NCI-H2081 (cell line): ENCODE results near the gene MESD.

ENCODE experiments used
- DNase-seq, 2 experiments: peaks; one replicate each; lab custom pipeline; 2025; lab: John Stamatoyannopoulos, UW

MESD gene

GRCh38 chr15:80991421-80991820, 1.8 kb upstream of the MESD start:
- DNase-seq = no peak

DNA sequence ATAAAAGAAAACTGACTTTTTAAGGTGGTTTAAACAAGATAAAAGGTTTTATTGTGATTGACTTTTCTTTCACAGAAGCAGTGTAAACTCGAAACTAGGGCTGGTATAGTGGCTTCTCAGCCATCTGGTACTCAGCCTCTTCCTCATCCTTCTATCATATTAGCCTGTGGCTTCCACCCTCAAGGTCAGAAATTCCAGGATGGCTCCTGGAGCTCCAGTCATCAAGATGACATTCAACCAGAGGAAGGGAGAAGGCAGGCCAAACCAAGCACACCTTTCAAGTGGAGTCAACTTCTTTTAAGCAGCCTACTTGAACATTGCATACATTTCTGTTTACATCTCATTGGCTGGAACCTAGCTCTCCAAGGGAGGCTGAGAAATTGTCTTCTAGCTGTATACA, 1.3 kb upstream of the MESD start:
- no peak for DNase-seq

GRCh38 chr15:80989081-80989517, 520 bp downstream of the MESD start:
- no peak for DNase-seq

DNA sequence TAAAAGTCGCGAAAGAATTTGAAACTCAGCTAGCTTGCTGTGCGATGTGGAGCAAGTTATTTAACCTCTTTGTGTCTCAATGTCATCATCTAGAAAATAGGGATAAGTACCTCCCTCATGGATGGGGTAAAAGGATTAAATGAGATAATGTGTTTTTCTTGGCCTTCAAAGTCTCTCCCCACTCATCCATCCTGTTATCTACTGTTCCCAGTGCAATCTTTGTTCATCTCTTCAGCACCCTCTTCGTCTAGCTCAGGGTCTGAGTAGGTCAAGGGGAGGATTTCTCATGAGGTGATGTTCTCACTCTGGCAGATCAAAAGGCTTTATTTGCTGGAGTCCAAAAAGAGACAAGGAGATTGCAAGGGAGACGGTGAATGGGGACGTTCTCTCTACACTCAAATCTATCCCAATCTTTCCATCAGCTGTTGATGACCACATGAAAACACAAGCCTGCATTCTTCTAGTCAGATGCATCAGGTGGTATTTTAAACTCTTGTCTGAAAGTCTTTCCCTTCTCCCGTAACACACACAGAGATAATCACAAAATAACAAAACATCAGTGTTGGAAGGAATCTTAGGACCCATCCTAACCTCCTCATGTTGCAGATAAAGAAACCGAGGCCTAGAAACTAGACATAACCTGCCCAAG, 1.3 kb downstream of the MESD start:
- DNase-seq = no peak

- DNase-seq = no peak
Observed at GRCh38 chr15:80986487-80986886, 3.1 kb downstream of the MESD start.

DNA sequence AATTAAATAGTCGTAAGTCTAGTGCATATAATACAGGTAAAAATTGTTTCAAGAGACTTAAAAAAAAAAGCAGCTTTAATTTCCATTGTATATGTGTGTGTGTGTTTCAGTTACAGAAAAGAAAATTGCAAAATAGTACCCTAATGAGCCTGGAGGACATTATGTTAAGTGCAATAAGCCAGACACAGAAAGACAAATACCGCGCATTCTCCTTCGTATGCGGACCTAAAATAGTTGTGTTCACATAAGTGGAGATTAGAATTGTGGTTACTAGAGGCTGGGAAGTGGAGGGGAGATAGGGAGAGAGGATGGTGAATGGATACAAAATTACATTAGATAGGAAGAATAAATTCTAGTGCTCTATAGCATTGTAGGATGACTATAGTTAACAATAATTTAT, 3.6 kb downstream of the MESD start:
- no peak for DNase-seq

DNA sequence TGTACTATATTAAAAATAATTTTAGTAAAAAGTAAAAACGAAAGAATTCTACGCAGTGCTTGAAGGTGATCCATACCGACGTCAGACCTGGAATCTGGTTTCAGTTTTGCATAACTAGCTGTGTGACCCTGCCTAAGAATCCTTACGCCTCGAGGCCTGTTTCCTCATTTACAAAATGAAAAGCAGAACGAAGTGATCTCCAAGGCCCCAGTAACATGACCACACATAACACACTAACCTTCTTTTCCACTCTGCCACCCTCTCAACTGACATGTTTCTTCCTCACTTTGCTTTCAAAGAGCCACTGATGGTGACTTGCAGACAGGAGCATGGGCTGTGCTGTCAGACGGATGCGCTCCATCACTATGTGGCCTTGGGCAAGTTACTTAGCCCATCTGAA, 4.8 kb downstream of the MESD start:
- no peak for DNase-seq

DNA sequence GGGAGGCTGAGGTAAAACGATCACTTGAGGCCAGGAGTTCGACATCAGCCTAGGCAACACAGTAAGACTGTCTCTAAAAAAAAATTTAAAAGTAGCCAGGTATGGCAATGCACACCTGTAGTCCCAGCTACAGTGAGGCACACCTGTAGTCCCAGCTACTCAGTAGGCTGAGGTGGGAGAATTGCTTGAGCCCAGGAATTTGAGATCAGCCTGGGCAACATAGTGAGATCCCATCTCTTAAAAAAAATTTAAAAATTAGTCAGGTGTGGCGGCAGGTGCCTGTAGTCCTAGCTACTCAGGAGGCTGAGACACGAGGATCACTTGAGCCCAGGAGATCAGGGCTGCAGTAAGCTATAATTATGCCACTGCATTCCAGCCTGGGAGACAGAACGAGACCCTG, 6.8 kb downstream of the MESD start:
- DNase-seq = no peak

- DNase-seq = no peak
Observed at GRCh38 chr15:80982205-80982604, 7.4 kb downstream of the MESD start.

- no peak for DNase-seq
Observed at GRCh38 chr15:80979538-80980200, 9.9 kb downstream of the MESD start.

GRCh38 chr15:80978685-80979329, 10.8 kb downstream of the MESD start:
- no peak for DNase-seq

- DNase-seq = peak; percentile 69 to 75
Observed at GRCh38 chr15:80977627-80978036, 12.0 kb downstream of the MESD start.

DNA sequence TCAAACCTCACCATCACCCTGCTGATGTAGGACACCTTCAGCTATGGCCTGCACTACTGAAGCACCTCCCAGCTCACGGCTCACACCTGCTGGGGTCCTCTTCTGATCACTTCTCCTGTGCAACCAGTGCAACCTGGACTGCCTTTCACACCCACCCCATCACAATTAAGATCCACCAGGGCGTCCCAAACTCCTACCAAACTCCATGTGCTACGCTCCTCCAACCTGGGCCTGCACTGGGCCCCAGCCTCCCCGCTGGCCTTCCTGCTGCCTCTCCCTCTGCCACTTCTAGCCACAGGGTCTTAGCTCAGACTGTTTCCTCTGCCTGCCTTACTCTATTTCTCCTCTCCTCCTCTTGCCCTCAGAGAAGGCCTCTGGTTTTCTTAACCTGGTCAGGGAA, 12.8 kb downstream of the MESD start:
- no peak for DNase-seq

GRCh38 chr15:80974914-80975313, 14.7 kb downstream of the MESD start:
- no peak for DNase-seq

DNA sequence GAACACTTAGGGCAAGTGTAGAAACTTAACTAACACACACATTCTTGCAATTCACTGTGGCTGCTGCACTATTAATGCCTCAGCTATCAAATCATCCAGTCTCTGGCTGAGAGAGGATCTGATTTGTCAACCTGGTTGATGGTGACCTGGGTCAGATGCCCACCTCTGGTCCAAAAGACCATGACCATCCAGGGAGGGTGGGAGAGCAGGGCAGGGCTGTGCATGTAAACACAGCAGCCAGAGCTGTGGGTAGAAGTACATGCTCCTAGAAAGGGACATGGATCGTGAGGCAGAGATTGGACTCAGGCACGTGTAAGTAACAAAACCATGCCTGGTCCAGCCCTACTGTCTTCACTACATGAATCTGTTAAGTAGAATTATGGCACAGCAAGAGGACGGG, 17.3 kb downstream of the MESD start:
- DNase-seq = no peak

- no peak for DNase-seq
Observed at GRCh38 chr15:80971143-80971542, 18.5 kb downstream of the MESD start.

- no peak for DNase-seq
Observed at GRCh38 chr15:80970658-80971057, 19.0 kb downstream of the MESD start.

DNA sequence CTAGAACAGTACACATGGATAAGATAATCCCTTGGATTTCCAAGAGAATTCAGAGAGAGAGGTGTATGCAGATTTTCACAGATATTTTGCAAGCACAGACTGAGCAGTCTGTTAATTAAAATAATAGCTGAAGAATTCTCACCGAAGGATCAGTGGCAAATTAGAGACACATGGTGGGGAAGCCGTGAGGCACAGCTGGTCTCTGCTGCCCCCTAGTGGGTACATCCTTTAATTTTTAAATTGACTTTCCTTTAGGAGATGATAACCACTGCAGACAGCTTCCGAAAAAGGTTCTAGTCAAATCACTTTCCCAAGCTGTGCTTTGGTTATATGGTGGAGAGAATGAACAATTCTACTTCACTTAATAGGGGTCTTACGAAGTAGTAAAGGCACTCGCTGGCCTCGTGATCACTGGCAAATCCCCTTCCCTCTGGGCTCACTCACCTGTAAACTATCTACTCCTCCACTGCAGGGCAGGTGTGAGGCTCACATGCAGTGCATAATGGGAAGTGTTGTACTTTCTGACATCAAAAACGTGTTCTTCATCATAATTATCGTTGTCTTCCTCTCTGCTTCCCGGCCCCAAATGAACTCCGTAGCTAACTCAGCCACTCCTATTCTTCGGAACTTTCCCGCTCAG, 19.5 kb downstream of the MESD start:
- peak; percentile 73 for DNase-seq

GRCh38 chr15:80969316-80969715, 20.3 kb downstream of the MESD start:
- DNase-seq = no peak

GRCh38 chr15:80967991-80968510, 21.6 kb downstream of the MESD start:
- DNase-seq = no peak

- no peak for DNase-seq
Observed at GRCh38 chr15:80967451-80967850, 22.2 kb downstream of the MESD start.

DNA sequence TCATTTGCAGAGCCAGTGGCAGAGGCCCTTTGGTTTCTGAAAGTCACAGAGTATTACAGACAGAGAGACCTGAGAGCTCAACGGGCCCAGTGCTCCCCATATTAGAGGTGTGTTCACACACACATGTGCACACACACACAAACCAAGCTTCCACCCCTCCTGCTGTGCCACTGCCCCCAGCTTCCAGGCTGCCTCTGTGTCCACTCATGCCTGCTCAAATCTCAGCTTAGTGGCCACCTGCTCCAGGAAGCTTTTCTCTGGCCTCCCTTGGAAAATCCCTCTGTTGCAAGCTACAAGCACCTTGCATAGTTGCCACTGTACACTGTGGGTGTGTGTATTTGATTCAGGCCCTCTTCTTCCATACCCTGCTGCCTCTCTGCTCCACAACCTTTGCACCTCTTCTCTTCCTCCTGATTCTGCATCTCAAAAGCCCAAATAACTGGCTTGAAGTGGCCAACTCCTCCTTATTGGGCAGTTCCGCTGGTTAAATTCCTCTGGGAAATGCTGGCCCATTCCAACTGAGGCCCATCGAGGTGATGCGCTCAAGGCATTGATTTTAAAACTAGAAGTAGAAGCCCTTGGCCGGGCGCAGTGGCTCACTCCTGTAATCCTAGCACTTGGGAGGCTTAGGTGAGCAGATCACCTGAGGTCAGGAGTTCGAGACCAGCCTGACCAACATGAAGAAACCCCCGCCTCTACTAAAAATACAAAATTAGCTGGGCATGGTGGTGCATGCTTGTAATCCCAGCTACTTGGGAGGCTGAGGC, 23.0 kb downstream of the MESD start:
- DNase-seq = no peak
